Stimulated activated naive CD4-positive, alpha-beta T cell (primary cell): ENCODE data around the gene EVC.

Experiments
- DNase-seq, 6 experiments: peaks; one replicate each; lab custom pipeline; 2025; lab: John Stamatoyannopoulos, UW

The EVC gene

GRCh38 chr4:5710961-5711478 is at the start of gene EVC:
Gene EVC, plus strand, starts transcription at chr4:5711201. Its CDS starts 180 bp downstream, at chr4:5711381.
- no peak for DNase-seq

- DNase-seq: no peak
Measured at GRCh38 chr4:5661237-5661636, 49.8 kb upstream of the EVC start.

DNA sequence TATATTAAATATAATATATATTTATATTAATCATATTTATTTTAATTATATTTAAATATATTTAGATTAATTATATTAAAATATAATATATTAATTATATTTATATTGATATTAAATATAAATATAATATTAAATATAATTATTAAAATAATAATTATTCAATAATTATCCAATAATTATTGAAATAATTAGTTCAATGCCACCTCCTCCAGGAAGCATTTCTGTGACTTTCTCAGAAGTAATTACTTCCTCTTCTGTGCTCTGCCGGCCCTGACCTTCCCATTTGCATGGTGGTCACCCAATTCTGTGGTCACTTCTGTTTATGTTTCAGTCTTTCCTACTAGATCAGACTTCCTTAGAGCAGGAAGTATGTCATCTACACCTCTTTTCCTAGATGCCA is 48.4 kb upstream of the EVC start:
- no peak for DNase-seq

- DNase-seq: no peak
Measured at GRCh38 chr4:5664778-5665177, 46.2 kb upstream of the EVC start.

DNA sequence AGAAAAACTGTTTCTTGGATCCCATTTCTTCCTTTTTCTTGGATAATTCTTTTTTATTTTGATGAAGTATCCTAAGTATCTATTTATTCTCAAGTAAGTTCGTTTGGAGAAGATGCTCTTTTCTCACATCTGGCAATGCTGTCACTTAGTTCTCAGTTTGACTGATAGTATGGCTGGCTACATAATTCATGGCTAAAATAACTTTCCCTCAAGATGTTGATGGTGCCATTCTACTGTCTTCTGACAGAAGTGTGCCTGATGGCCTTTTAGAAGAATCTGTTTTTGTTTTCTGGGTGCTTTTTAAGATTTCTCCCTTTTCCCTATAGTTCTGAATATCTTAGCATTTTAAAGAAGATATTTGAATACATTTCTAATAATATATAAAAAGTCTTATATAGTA is 44.3 kb upstream of the EVC start:
- no peak for DNase-seq

DNA sequence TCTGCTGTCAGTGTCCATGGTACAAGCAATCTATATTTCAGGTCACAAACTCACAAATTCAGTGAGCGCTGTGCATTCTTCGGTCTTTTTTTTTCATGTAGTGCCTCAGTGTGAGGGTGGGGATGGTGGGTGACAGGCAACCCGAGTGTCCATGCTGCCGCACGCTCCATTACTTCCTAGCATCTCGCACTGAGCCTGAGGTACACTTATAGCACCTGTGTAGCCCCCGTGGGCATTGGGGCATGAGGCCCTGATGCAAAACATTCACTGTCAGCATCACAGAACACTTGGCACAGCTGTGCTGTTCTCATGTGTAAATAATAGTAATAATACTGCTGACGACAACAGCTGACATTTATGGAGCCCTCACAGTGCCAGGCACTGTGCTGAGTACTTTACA is 34.2 kb upstream of the EVC start:
- DNase-seq: no peak

GRCh38 chr4:5678977-5679376 is 32.0 kb upstream of the EVC start:
- DNase-seq: no peak

DNA sequence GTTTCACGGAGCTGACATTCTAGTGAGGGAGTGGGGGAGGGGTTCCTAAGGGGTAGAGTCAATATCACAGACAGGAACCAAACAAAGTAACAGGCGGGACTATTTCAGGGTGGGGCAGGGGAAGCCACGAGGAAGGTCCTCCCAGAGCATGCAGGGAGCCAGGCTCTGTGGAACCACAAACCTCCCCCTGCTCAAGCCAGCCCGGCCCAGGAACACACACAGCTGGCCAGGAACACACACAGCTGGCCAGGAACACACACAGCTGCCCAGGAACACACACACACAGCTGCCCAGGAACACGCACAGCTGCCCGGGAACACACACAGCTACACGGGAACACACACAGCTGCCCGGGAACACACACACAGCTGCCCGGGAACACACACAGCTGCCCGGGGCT is 27.4 kb upstream of the EVC start:
- no peak for DNase-seq

DNA sequence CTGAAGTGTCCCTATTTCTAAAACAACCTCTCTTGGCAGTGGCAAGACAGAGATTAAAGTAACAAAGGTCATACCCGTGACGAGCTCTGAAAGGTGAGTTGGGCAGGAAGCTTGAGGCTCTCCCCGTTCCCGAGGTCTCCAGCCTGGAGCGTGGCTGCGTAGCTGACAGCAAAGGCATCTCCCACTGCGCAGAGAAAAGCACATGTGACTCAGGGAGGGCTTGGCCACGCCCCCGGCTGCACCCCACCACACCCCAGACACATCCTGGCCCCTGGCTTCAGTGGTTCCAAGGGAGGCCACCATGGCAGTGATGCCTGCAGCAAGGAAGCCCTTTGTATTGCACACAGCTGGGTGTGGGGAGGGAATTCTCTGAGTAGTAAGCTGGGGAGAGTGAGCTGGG is 25.7 kb upstream of the EVC start:
- DNase-seq: no peak

DNA sequence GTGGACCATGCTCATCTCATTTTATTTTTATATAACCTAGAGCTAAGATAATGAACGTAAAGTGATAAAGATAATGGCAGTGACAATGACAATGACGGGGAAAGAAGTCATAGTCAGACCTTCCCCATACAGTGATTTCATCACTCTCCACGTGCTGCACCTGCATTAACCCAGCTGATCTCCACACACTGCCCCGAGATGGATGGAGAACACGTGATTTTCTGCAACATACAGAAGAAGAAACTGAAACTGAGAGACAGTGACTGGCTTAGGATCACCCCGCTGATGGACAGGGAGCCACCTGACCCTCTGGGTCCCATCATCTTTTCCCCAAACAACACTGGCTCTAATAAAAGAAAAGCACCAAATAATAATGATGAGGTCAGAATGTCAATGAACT is 24.7 kb upstream of the EVC start:
- DNase-seq: no peak

- no peak for DNase-seq
Measured at GRCh38 chr4:5689065-5689464, 21.9 kb upstream of the EVC start.

- no peak for DNase-seq
Measured at GRCh38 chr4:5691491-5692132, 19.4 kb upstream of the EVC start.

DNA sequence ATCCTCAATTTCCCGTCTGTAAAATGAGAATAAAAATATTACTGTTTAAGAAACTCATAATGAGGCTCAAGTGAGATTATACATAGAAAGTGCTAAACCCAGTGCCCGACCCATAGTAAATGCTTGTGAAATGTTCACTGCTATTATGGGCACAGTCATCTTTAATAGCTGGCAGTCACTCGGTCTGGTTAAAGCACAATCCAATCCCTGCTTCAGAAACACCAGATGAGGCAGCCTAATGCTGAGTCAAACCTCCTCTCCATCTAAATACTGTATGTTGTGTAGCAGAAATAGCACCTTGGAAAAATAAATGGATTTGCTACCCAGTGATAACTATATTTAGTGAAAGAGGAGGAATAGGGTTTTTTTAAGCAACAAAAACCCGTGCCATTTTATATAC is 17.1 kb upstream of the EVC start:
- DNase-seq: no peak

GRCh38 chr4:5696341-5696740 is 14.7 kb upstream of the EVC start:
- DNase-seq: no peak

GRCh38 chr4:5700459-5700858 is 10.5 kb upstream of the EVC start:
- DNase-seq: no peak

DNA sequence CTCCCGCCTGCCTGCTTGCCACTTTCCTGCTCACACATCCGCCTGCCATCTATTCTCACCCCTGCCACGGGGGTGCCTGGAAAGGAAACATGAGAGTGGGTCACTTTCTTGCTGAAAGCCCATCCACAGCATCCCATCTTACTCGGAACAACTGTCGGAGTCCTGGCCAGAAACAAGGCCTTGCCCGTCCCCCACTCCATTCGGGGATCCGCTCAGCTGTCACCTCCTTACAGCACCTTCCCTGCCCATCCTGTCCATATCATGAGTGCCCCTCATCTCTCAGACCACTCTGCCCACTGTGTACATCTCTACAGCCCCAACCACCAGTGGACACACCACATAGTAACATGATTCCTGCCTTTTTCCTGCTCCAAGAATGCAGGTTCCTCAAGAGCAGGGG is 9.0 kb upstream of the EVC start:
- no peak for DNase-seq

DNA sequence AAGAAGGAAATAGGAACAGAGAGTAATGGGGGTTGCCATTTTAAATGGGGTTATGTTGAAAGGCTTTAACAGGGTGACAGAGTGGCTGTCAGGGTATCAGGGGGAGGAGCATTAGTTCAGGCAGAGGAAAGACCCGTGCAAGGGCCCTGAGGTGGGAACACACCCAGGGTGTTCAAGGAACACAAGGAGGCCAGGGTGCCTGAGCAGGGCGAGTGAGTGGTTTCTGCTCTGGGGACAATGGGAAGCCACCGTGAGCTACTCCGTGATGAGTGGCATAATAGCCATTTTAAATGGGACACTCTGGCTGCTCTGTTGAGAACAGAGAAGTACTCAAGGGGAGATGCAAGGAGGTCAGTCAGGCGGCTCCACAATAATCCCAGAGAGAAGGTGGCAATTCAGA is 7.2 kb upstream of the EVC start:
- DNase-seq: no peak

- no peak for DNase-seq
Measured at GRCh38 chr4:5704276-5704675, 6.7 kb upstream of the EVC start.

DNA sequence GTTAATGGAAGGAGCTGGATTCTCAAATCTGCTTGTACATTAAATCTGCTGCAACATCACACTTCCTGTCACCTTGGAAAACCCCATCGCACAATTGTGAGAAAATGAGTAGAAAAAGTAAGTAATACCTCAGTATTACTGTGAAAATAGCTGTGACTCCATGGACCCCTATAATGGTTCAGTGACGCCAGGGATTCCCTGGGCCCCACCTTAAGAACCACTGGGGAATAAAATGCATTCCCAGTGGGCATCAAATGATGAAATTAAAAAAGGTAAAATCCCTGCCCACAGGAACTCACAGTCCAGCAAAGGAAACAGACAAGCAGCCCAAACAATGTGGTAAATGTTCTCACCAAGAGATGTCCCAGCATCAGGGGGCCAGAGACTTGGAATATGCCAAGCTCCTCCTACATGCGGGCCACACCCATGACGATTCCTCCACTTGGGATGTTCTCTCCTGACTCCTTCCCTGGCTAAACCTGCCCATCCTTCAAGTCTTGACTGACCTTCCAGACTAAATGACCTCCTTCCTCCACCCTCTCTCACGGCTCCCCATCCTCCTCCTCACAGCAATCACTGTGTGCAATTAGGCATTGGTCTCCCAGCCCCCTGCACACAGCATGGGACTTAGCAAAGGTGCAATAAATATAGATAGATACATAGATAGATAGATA is 5.2 kb upstream of the EVC start:
- no peak for DNase-seq

GRCh38 chr4:5706486-5707290 is 4.3 kb upstream of the EVC start:
- no peak for DNase-seq

DNA sequence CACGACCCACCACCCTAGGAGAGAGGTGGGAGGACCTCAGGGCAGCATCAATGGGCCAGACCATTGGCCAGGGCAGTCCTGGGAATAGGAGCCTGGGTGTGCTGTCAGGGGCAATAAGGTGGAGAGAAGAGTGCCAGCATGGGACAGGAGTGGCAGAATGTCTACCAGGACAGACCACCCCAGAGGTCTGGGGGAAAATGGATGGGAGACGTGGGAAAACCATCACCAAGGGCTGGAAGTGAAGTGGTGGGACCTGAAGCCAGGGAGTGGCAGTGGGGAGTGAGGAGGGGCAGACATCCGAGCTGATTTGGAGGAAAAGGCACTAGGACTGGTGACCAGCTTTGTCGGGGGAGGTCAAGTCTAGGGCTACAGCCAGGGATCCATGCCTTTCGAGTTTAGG is 3.6 kb upstream of the EVC start:
- DNase-seq: no peak

DNA sequence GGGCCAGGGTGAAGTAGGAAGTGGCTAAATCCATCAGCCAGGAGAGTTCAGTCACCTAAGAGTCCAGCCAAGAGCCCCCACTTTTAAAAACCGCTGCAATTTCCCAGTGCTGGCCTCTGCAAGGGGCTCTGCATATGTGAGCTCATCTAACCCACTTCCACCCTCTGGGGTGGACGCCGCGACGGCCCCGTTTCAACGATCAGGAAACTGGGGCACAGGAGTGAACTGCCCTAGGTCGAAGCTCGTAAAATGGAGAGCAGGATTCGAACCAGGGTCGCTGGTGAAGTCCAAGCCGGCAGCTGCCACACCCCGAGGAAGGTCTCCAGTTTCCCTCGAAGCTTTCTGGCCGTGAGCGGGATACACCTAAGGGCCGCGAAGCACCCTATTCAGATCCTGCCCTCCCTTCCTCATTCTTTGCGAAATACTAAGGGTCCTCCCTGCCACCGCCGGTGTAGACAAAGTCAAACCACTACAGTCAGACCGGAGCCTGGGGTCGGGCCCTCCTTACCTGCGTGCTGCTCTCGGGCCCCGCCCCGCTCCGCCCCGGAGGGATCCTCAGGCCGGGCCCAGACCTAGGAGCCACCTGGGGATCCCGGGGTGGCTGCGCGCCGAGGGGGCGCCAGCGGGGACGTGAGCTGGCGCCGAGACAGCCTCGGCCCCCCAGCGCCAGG is 3.1 kb upstream of the EVC start:
- DNase-seq: no peak
